BE2C (cell line): Measurements from ENCODE around the gene POLR2F.

Experiments
- DNase-seq: peaks from one replicate; pipeline ENCODE4 v3.0.0-alpha.2; 2020
- H3K27me3 ChIP-seq: fragments of 250-450 bp; sonication (Bioruptor Pico); 2 replicates; pipeline ENCODE4 v1.5.1; 2020; ENCODE audit warnings: mild to moderate bottlenecking
- H3K36me3 ChIP-seq: fragments of 250-450 bp; sonication (Bioruptor Pico); 2 replicates; pipeline ENCODE4 v1.5.1; 2020; ENCODE audit warnings: mild to moderate bottlenecking
- H3K4me1 ChIP-seq: fragments of 250-450 bp; sonication (Bioruptor Pico); 2 replicates; pipeline ENCODE4 v1.5.1; 2020
- H3K4me3 ChIP-seq: 2 replicates; pipeline ENCODE4 v1.5.1; 2011; ENCODE audit warnings: low read depth, low read length
- H3K9me3 ChIP-seq: fragments of 250-450 bp; sonication (Bioruptor Pico); 2 replicates; pipeline ENCODE4 v1.5.1; 2020
- TF ChIP-seq, protein P1 (sequence below): IDR thresholded peaks from 2 replicates; pipeline ENCODE4 v1.5.1; 2012; ENCODE audit warnings: mild to moderate bottlenecking, low read depth, low read length

The POLR2F gene

DNA sequence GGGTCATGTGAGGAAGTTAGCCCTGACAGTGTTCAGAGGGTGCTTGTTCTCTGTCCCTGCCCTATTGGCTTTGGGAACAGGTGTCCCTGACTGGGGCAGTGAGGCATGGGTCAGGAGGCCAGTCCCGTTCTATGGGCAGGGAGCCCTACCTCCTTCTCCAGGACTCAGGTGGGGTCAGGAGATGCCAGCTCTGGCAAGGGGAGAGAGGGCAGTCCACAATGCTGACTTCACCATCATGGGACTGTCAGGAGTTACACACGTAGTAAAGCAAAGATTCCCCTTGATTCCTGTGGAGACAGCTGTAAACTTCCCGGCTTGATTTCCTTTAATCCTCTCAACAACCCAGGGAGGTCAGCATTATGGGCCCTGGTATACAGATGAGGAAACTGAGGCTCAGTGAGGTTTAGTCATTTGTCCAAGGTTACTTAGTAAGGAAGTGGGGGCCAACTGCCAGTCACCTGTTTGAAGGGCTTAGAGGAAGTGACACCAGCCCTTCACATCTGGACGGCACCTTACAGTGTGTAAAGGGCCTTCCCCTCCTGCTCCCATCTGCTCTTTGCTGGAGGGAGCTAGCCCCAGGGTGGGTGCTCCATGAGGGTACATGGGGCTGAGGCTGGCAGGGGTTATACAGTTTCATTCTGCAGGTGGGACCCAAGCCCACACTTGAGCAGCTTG, 35.5 kb upstream of the POLR2F start:
- Histone ChIP-seq H3K9me3 (no peaks in the 10 kb centered on the region), H3K36me3 (peaks cover 3% of the 10 kb centered on the region; the same call in 1 of the 2 replicates), H3K27me3 (no peaks in the 10 kb centered on the region), H3K4me3 (no peak overlapping the region), H3K4me1 (no peaks in the 10 kb centered on the region)
- no peak for DNase-seq
- TF ChIP-seq, protein P1, sequence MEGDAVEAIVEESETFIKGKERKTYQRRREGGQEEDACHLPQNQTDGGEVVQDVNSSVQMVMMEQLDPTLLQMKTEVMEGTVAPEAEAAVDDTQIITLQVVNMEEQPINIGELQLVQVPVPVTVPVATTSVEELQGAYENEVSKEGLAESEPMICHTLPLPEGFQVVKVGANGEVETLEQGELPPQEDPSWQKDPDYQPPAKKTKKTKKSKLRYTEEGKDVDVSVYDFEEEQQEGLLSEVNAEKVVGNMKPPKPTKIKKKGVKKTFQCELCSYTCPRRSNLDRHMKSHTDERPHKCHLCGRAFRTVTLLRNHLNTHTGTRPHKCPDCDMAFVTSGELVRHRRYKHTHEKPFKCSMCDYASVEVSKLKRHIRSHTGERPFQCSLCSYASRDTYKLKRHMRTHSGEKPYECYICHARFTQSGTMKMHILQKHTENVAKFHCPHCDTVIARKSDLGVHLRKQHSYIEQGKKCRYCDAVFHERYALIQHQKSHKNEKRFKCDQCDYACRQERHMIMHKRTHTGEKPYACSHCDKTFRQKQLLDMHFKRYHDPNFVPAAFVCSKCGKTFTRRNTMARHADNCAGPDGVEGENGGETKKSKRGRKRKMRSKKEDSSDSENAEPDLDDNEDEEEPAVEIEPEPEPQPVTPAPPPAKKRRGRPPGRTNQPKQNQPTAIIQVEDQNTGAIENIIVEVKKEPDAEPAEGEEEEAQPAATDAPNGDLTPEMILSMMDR: no peak

DNA sequence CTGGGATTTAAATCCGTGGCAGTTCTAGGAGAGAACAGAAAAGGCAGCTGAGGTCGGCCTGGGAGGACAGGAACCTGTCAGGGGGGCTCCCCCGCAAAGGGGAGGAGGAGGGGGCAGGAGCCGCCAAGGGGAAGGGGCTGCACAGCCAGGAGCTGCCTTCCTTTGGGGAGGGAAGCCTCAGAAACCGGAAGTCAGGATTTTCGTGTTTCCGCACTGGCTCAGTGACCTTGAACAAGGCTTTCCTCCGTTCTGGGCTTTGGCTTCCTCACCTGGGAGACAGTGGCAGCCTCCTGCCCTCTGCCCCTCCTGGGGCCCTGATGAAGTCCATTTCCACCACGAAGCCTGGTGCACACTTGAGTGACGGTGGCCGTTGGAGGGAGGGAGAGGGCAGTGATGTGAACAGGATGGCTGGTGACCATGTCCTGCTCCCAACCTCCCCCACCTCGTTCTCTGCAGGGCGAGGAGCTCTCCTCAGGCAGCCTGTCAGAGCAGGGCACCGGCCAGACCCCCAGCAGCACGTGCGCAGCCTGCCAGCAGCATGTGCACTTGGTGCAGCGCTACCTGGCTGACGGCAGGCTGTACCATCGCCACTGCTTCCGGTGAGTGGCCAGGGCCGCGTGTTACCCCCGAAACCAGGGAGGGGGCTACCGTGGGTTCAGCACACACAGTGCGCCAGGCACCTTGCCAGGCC, 34.8 kb upstream of the POLR2F start:
- TF ChIP-seq, protein P1: no peak
- DNase-seq: no peak
- no peaks in the 10 kb centered on the region for H3K27me3 ChIP-seq
- peaks cover 3% of the 10 kb centered on the region; the same call in 1 of the 2 replicates for H3K36me3 ChIP-seq
- no peaks in the 10 kb centered on the region for H3K9me3 ChIP-seq
- H3K4me1 ChIP-seq: no peaks in the 10 kb centered on the region
- no peak overlapping the region for H3K4me3 ChIP-seq

DNA sequence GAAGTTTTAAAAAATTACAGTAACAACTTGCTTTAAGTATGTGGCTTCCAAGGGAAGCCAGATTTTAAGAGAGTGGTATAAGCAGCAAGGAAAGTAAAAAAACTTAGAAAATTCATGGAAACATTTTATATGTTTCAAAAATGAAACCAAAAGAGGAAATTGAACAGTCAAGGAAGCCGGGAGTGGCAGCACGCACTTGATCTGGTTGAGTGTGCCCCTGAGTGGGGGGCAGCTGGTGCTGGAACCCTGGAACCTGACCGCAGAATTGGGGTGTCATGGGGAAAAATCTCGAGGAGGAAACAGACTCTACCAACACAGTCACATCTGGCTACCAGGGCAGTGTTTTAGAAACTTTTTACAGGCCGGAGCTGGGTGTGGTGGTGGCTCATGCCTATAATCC, 33.4 kb upstream of the POLR2F start:
- no peaks in the 10 kb centered on the region for H3K27me3 ChIP-seq
- no peak for DNase-seq
- H3K9me3 ChIP-seq: no peaks in the 10 kb centered on the region
- TF ChIP-seq, protein P1: no peak
- H3K36me3 ChIP-seq: peaks cover 3% of the 10 kb centered on the region; the same call in 1 of the 2 replicates
- no peak overlapping the region for H3K4me3 ChIP-seq
- H3K4me1 ChIP-seq: no peaks in the 10 kb centered on the region

DNA sequence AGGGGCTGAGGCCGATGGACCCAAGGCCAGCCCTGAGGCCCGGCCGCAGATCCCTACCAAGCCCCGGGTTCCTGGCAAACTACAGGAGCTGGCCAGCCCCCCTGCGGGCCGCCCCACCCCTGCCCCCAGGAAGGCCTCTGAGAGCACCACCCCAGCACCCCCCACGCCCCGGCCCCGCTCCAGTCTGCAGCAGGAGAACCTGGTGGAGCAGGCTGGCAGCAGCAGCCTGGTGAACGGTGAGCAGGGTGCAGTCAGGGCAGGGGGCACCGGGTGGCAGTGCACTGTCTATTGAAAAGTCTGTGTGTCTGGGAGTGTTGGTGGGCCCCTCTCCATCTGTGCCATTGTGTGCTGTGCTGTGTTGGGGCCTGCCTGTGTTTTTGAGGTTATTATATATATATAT, 31.3 kb upstream of the POLR2F start:
- Histone ChIP-seq H3K4me1 (no peaks in the 10 kb centered on the region), H3K36me3 (peaks cover 17% of the 10 kb centered on the region)
- TF ChIP-seq, protein P1: no peak

DNA sequence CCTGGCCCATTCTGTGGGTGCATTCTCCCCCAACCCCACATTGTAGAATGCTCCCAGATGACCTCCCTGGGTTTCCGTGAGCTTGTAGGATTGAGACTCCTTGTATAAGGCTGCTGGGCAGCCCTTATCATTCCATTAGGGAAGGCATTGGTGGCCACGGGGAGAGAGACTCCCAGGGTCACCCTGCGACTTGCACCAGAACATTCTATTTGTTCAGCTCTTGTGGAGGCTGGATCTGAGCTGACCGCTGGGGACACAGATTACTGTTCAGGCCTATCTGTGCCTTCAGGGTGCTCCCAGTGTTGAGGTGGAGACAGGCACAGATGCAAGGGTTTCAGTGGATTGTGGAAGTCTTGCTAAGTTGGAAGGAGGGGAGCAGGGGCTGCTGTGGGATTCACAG, 29.6 kb upstream of the POLR2F start:
- peaks cover 14% of the 10 kb centered on the region for H3K36me3 ChIP-seq
- H3K4me1 ChIP-seq: no peaks in the 10 kb centered on the region
- H3K27me3 ChIP-seq: no peaks in the 10 kb centered on the region
- TF ChIP-seq, protein P1: no peak
- DNase-seq: no peak
- H3K9me3 ChIP-seq: no peaks in the 10 kb centered on the region
- H3K4me3 ChIP-seq: no peak overlapping the region

More for the DNA sequence above, 31.3 kb upstream of the POLR2F start:
- Histone ChIP-seq H3K4me3 (no peak overlapping the region), H3K9me3 (no peaks in the 10 kb centered on the region), H3K27me3 (no peaks in the 10 kb centered on the region)
- DNase-seq: no peak

DNA sequence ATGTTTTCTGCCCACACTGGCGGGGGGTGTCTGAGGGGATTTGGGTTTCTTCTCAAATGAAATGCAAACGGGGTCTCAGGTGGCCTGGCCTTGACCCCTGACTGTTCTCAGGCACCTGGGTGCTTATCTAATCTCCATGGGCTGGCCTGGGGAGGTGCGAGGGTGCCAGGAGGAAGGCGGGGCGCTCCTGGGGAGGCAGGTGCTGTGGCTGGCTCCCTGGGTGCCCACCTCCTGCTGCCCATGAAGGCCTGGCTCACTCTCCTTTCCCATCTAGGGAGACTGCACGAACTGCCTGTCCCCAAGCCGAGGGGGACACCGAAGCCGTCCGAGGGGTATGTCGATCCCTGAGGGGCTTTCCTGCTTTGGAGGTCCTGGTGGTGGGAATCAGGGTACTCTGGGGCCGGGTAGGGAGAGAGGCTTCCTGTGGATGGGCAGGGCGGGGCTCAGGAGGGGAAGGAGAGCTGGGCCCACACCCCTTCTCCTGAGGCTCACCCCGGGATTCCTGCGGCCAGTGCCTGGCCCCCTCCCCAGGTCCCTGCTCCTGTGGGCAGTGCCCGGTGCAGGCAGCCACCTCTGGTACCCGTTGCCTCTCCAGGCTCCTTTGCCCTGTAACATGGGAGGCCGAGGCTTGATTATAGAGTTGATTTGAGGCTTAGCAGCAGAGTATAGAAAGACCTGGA, 29.0 kb upstream of the POLR2F start:
- H3K36me3 ChIP-seq: peaks cover 14% of the 10 kb centered on the region
- H3K9me3 ChIP-seq: no peaks in the 10 kb centered on the region
- H3K27me3 ChIP-seq: no peaks in the 10 kb centered on the region
- no peak overlapping the region for H3K4me3 ChIP-seq
- no peaks in the 10 kb centered on the region for H3K4me1 ChIP-seq
- DNase-seq: no peak
- TF ChIP-seq, protein P1: no peak
